Head of caudate nucleus (tissue), 42 donors: ENCODE results near the gene MAN1A1.
"Not testable (repeated sequence)": the region's sequence is repeated elsewhere in the genome, so short reads cannot be mapped to it uniquely, and the experiment has no call there.

Experiments
- DNase-seq, 42 donors: peaks; one replicate each; pipeline versions ENCODE4 v3.0.0 to v3.0.0-alpha.2; 2020 to 2021; ENCODE audit warnings: mixed read lengths in 7 of 42
- intact Hi-C: fragments of 100-400 bp; cut with DNase I; formaldehyde crosslinking; loops from one replicate; pipeline ENCODE4 v1.15.0; 2022

The MAN1A1 gene

GRCh38 chr6:119349361-119350201, at the start of gene MAN1A1:
Gene MAN1A1 (minus strand): TSS chr6:119349761. CDS start chr6:119349065, 696 bp downstream.
- intact Hi-C loops = no loop called here
- peak; percentile 48 to 94 (median 85) for DNase-seq

GRCh38 chr6:119395192-119395591, 45.6 kb upstream of the MAN1A1 start:
- intact Hi-C loops = no loop called here
- no peak for DNase-seq

- DNase-seq = no peak
- intact Hi-C loops = no loop called here
Observed at GRCh38 chr6:119390247-119390793, 40.8 kb upstream of the MAN1A1 start.

- intact Hi-C loops = no loop called here
- no peak for DNase-seq
Observed at GRCh38 chr6:119385994-119386393, 36.4 kb upstream of the MAN1A1 start.

GRCh38 chr6:119384444-119384843, 34.9 kb upstream of the MAN1A1 start:
- DNase-seq = no peak

GRCh38 chr6:119379809-119380208, 30.2 kb upstream of the MAN1A1 start:
- intact Hi-C loops = no loop called here
- no peak for DNase-seq

More at GRCh38 chr6:119384444-119384843, 34.9 kb upstream of the MAN1A1 start:
- intact Hi-C loops = no loop called here

GRCh38 chr6:119377043-119377442, 27.5 kb upstream of the MAN1A1 start:
- intact Hi-C loops, DNase-seq: not testable (repeated sequence)

- intact Hi-C loops = no loop called here
- DNase-seq = no peak
Observed at GRCh38 chr6:119370080-119370479, 20.5 kb upstream of the MAN1A1 start.

GRCh38 chr6:119368921-119369320, 19.4 kb upstream of the MAN1A1 start:
- no peak for DNase-seq
- intact Hi-C loops = no loop called here

- intact Hi-C loops = no loop called here
Observed at GRCh38 chr6:119361209-119361608, 11.6 kb upstream of the MAN1A1 start.

GRCh38 chr6:119360262-119360915, 10.8 kb upstream of the MAN1A1 start:
- intact Hi-C loops = no loop called here
- no peak for DNase-seq

More at GRCh38 chr6:119361209-119361608, 11.6 kb upstream of the MAN1A1 start:
- no peak for DNase-seq

- DNase-seq = no peak
- intact Hi-C loops = no loop called here
Observed at GRCh38 chr6:119355890-119356289, 6.3 kb upstream of the MAN1A1 start.

GRCh38 chr6:119355157-119355556, 5.6 kb upstream of the MAN1A1 start:
- intact Hi-C loops = no loop called here
- no peak for DNase-seq

- DNase-seq = no peak
Observed at GRCh38 chr6:119353696-119354095, 4.1 kb upstream of the MAN1A1 start.

GRCh38 chr6:119352001-119352400, 2.4 kb upstream of the MAN1A1 start:
- no peak for DNase-seq
- intact Hi-C loops = no loop called here

More at GRCh38 chr6:119353696-119354095, 4.1 kb upstream of the MAN1A1 start:
- intact Hi-C loops = no loop called here

- intact Hi-C loops = no loop called here
- no peak for DNase-seq
Observed at GRCh38 chr6:119350952-119351372, 1.4 kb upstream of the MAN1A1 start.

GRCh38 chr6:119350202-119350951, 816 bp upstream of the MAN1A1 start:
- intact Hi-C loops = no loop called here
- peak in 12 of 42 donors; percentile 9 to 52 (median 32) for DNase-seq

GRCh38 chr6:119348748-119349360, 707 bp downstream of the MAN1A1 start:
- peak in 6 of 42 donors; percentile 4 to 50 (median 26) for DNase-seq
- intact Hi-C loops = no loop called here
